Tibial nerve (tissue), 3 donors: ENCODE data around the gene MS4A10.

Experiments used
- CTCF ChIP-seq, 5 experiments: fragments of 200-600 bp in 3 of 5; fragments of 450-650 bp in 2 of 5; sonication (generic) in 3 of 5; IDR thresholded peaks; one replicate each; pipeline ENCODE4 v1.5.1; 2016 to 2019; ENCODE audit warnings: antibody characterized with exemption in 5 of 5, mild to moderate bottlenecking in 3 of 5, moderate library complexity in 2 of 5
- POLR2A ChIP-seq, 2 donors: fragments of 450-650 bp; IDR thresholded peaks; one replicate each; pipeline ENCODE4 v1.6.1; 2017; ENCODE audit warnings: antibody characterized with exemption in 2 of 2, mild to moderate bottlenecking in 2 of 2, moderate library complexity in 2 of 2

- TF ChIP-seq CTCF (IDR thresholded peaks at IDR 0.05) (no peak), POLR2A (IDR thresholded peaks at IDR 0.05) (no peak)
These were observed 36.3 kb upstream of the MS4A10 start for GRCh38 chr11:60748821-60749220.
